GM12892 (cell line): ENCODE measurements around the gene CRK.

Experiments used
- DNase-seq: peaks from one replicate; pipeline ENCODE4 v3.0.0; 2011; ENCODE audit not compliant: insufficient read length
- FAIRE-seq: peaks from 2 replicates; lab custom pipeline; 2011; peaks lifted over from hg19 to GRCh38; lab: Jason Lieb, UNC
- POLR2A ChIP-seq: IDR thresholded peaks from 2 replicates; pipeline ENCODE4 v1.6.1; 2011; ENCODE audit warnings: low read depth, low read length, control low read depth
- POLR2AphosphoS5 ChIP-seq: IDR thresholded peaks from 2 replicates; pipeline ENCODE4 v1.6.1; 2011; ENCODE audit warnings: low read depth, low read length, control low read depth
- TAF1 ChIP-seq: IDR thresholded peaks from 2 replicates; pipeline ENCODE4 v1.6.1; 2011; ENCODE audit warnings: low read depth, mild to moderate bottlenecking, control low read depth, low read length, borderline replicate concordance

CRK gene

GRCh38 chr17:1471490-1471889, 15.5 kb upstream of the CRK start:
- no peak for FAIRE-seq
- no peak for TF ChIP-seq POLR2A
- no peak for TF ChIP-seq POLR2AphosphoS5
- TF ChIP-seq TAF1: no peak

GRCh38 chr17:1470755-1471462, 14.9 kb upstream of the CRK start:
- DNase-seq: no peak
- no peak for TF ChIP-seq TAF1
- no peak for TF ChIP-seq POLR2A
- TF ChIP-seq POLR2AphosphoS5: no peak
- FAIRE-seq: no peak

More at GRCh38 chr17:1471490-1471889, 15.5 kb upstream of the CRK start:
- no peak for DNase-seq

- TF ChIP-seq POLR2A: no peak
- TF ChIP-seq TAF1: no peak
- TF ChIP-seq POLR2AphosphoS5: no peak
- FAIRE-seq (no peak), DNase-seq (no peak)
Measured at GRCh38 chr17:1470071-1470754, 14.2 kb upstream of the CRK start.

- FAIRE-seq: no peak
- no peak for DNase-seq
- TF ChIP-seq TAF1 (no peak), POLR2AphosphoS5 (no peak), POLR2A (no peak)
Measured at GRCh38 chr17:1469231-1469852, 13.3 kb upstream of the CRK start.

- DNase-seq (no peak), FAIRE-seq (no peak)
- TF ChIP-seq POLR2AphosphoS5 (no peak), POLR2A (no peak), TAF1 (no peak)
Measured at GRCh38 chr17:1467898-1468492, 12.0 kb upstream of the CRK start.

- FAIRE-seq (no peak), DNase-seq (no peak)
- TF ChIP-seq POLR2AphosphoS5 (no peak), POLR2A (no peak), TAF1 (no peak)
Measured at GRCh38 chr17:1467258-1467657, 11.2 kb upstream of the CRK start.

GRCh38 chr17:1464186-1464585, 8.2 kb upstream of the CRK start:
- FAIRE-seq (no peak), DNase-seq (no peak)
- TF ChIP-seq POLR2A (no peak), POLR2AphosphoS5 (no peak), TAF1 (no peak)

GRCh38 chr17:1462164-1463112, 6.4 kb upstream of the CRK start:
- FAIRE-seq: peak; percentile 65
- DNase-seq: no peak
- TF ChIP-seq POLR2A (no peak), POLR2AphosphoS5 (peak; percentile 44; the same call in 1 of the 2 replicates), TAF1 (no peak)

GRCh38 chr17:1461198-1461944, 5.3 kb upstream of the CRK start:
- 0 out of 2 replicates have a peak, but pooled peaks have one; percentile 14 for TF ChIP-seq POLR2AphosphoS5
- no peak for TF ChIP-seq TAF1
- TF ChIP-seq POLR2A: 0 out of 2 replicates have a peak, but pooled peaks have one; percentile 19
- peak; percentile 30 for FAIRE-seq
- DNase-seq: no peak

- FAIRE-seq (no peak), DNase-seq (no peak)
- TF ChIP-seq TAF1: no peak
- no peak for TF ChIP-seq POLR2AphosphoS5
- TF ChIP-seq POLR2A: no peak
Measured at GRCh38 chr17:1460233-1460632, 4.2 kb upstream of the CRK start.
